ENCODE results near the gene ZNF26. TPM values are rescaled to one million over a fixed set of nuclear protein-coding genes. Genes with fewer than 3 reads are reported as not detected.

ZNF26 gene
- total RNA-seq, 1 donor from 2014 or later: 24.9 TPM

GRCh38 chr12:133058203-133059113 is 72.3 kb downstream of the ZNF26 start:
- Mint-ChIP-seq H3K27me3 (no peaks in the 10 kb centered on the region), H3K9me3 (peaks cover 36% of the 10 kb centered on the region), H3K4me1 (no peaks in the 10 kb centered on the region), H3K27ac (no peak overlapping the region), H3K36me3 (ENCODE audit: low read depth) (peaks cover 69% of the 10 kb centered on the region), H3K4me3 (no peak overlapping the region)
- DNase-seq: no peak
- intact Hi-C loops (cut with micrococcal nuclease): no loop called here
- no peak for ATAC-seq (ENCODE audit: low read depth)
- POLR2A ChIA-PET: interaction anchor here (0.6 to 1.0 kb wide), 2 partner anchors 12 to 72 kb away, joined by 3 read pairs; no protein-coding TSS in a partner anchor
- CTCF ChIA-PET: no interaction called here
- TF ChIP-seq, protein P1, sequence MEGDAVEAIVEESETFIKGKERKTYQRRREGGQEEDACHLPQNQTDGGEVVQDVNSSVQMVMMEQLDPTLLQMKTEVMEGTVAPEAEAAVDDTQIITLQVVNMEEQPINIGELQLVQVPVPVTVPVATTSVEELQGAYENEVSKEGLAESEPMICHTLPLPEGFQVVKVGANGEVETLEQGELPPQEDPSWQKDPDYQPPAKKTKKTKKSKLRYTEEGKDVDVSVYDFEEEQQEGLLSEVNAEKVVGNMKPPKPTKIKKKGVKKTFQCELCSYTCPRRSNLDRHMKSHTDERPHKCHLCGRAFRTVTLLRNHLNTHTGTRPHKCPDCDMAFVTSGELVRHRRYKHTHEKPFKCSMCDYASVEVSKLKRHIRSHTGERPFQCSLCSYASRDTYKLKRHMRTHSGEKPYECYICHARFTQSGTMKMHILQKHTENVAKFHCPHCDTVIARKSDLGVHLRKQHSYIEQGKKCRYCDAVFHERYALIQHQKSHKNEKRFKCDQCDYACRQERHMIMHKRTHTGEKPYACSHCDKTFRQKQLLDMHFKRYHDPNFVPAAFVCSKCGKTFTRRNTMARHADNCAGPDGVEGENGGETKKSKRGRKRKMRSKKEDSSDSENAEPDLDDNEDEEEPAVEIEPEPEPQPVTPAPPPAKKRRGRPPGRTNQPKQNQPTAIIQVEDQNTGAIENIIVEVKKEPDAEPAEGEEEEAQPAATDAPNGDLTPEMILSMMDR (IDR thresholded peaks at IDR 0.05): no peak

- ATAC-seq (ENCODE audit: low read depth) (no peak), DNase-seq (no peak)
- Mint-ChIP-seq H3K4me1 (no peaks in the 10 kb centered on the region), H3K27ac (no peak overlapping the region), H3K9me3 (peaks cover 45% of the 10 kb centered on the region), H3K36me3 (ENCODE audit: low read depth) (peaks cover 60% of the 10 kb centered on the region), H3K27me3 (no peaks in the 10 kb centered on the region), H3K4me3 (no peak overlapping the region)
- ChIA-PET CTCF (no interaction called here), POLR2A (no interaction called here)
- TF ChIP-seq, protein P1 (IDR thresholded peaks at IDR 0.05): no peak
- intact Hi-C loops (cut with micrococcal nuclease): no loop called here
Observed at GRCh38 chr12:133061954-133062353, 75.8 kb downstream of the ZNF26 start.

- TF ChIP-seq, protein P1 (IDR thresholded peaks at IDR 0.05): no peak
- DNase-seq (no peak), ATAC-seq (ENCODE audit: low read depth) (no peak)
- Mint-ChIP-seq H3K4me1 (no peaks in the 10 kb centered on the region), H3K27me3 (no peaks in the 10 kb centered on the region), H3K4me3 (no peak overlapping the region), H3K27ac (no peak overlapping the region), H3K9me3 (peaks cover 45% of the 10 kb centered on the region), H3K36me3 (ENCODE audit: low read depth) (peaks cover 47% of the 10 kb centered on the region)
- intact Hi-C loops (cut with micrococcal nuclease): no loop called here
- ChIA-PET POLR2A (no interaction called here), CTCF (no interaction called here)
Observed at GRCh38 chr12:133063556-133063955, 77.4 kb downstream of the ZNF26 start.

DNA sequence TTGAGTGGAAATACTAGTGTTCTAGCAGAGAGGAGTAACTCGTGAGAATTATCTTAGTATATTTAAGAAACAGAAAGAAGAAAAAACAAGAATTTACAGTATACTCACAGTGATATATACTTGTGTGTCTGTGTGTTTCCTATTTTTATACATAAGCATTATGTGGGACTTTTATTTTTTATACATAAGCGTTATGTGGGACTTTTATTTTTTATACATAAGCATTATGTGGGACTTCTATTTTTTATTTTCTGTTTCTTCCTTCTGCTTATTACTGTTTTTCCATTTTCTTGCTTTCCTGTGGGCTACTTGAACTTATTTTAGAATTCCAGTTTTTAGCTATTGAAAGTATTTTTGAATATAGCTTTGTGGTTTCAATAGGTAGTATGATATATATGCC is 87.7 kb downstream of the ZNF26 start:
- ChIA-PET CTCF (no interaction called here), POLR2A (no interaction called here)
- H3K4me3 Mint-ChIP-seq: no peak overlapping the region
- H3K27me3 Mint-ChIP-seq: no peaks in the 10 kb centered on the region
- no peaks in the 10 kb centered on the region for H3K4me1 Mint-ChIP-seq
- H3K36me3 Mint-ChIP-seq (ENCODE audit: low read depth): peaks cover 18% of the 10 kb centered on the region
- intact Hi-C loops (cut with micrococcal nuclease): no loop called here
- ATAC-seq (ENCODE audit: low read depth): no peak
- DNase-seq: no peak
- TF ChIP-seq, protein P1 (IDR thresholded peaks at IDR 0.05): no peak
- H3K27ac Mint-ChIP-seq: no peak overlapping the region
- H3K9me3 Mint-ChIP-seq: peaks cover 42% of the 10 kb centered on the region

Other genes with a start within 250 kb of the ZNF26 start
- 117 and 136 TPM in 2 replicates for gene ANKLE2, start 224.5 kb upstream of the ZNF26 start, total RNA-seq
- gene GOLGA3, start 157.5 kb upstream of the ZNF26 start, total RNA-seq: 51.3 and 52.4 TPM in 2 replicates
- gene CHFR, start 98.8 kb upstream of the ZNF26 start, total RNA-seq: 89.4 and 108 TPM in 2 replicates
- 12.2 and 15.4 TPM in 2 replicates for gene ZNF605, start 30.1 kb upstream of the ZNF26 start, total RNA-seq
- gene ZNF84, start 51.1 kb downstream of the ZNF26 start, total RNA-seq: 34.8 and 41.1 TPM in 2 replicates
- 20.6 and 21.9 TPM in 2 replicates for gene ZNF140, start 94.6 kb downstream of the ZNF26 start, total RNA-seq
- 2.9 and 4.0 TPM in 2 replicates for gene ZNF891, start 143.9 kb downstream of the ZNF26 start, total RNA-seq
- gene ZNF10, start 144.3 kb downstream of the ZNF26 start, total RNA-seq: 8.4 and 10.9 TPM in 2 replicates
- 29.1 and 29.3 TPM in 2 replicates for gene ZNF268, start 195.1 kb downstream of the ZNF26 start, total RNA-seq
- not detected in 2 replicates for gene ANHX, start 249.5 kb downstream of the ZNF26 start, total RNA-seq

Measured in activated B cell treated with CpG ODN at 0.5 μM for 24 hours (primary cell).